HG02981 (cell line): ENCODE data around the gene IL17F.

Experiments
- ATAC-seq: cut with Tn5 transposase; IDR thresholded peaks from one replicate; pipeline ENCODE4 v1.9.1; 2021; ENCODE audit warnings: mild to moderate bottlenecking, moderate library complexity; ENCODE audit not compliant: unreplicated experiment

Gene IL17F

GRCh38 chr6:52244400-52244799, at the start of gene IL17F:
Gene IL17F, minus strand, starts transcription at chr6:52244500. Its CDS starts 71 bp downstream, at chr6:52244429.
- ATAC-seq, result no peak

GRCh38 chr6:52293067-52293466, 48.8 kb upstream of the IL17F start:
- no peak for ATAC-seq

- ATAC-seq, result no peak
These were observed 44.5 kb upstream of the IL17F start for GRCh38 chr6:52288841-52289240.

GRCh38 chr6:52288216-52288615, 43.9 kb upstream of the IL17F start:
- no peak for ATAC-seq

GRCh38 chr6:52286798-52287432, 42.6 kb upstream of the IL17F start:
- ATAC-seq, result no peak

- ATAC-seq, result no peak
These were observed 41.1 kb upstream of the IL17F start for GRCh38 chr6:52285177-52286068.

GRCh38 chr6:52284460-52285176, 40.3 kb upstream of the IL17F start, which contains the start of gene MCM3:
Gene MCM3, minus strand, starts transcription at chr6:52284742. Its CDS starts 68 bp downstream, at chr6:52284674.
- peak; percentile 96 for ATAC-seq

- ATAC-seq, result peak; percentile 6
These were observed 39.8 kb upstream of the IL17F start for GRCh38 chr6:52284131-52284459.

- no peak for ATAC-seq
These were observed 38.8 kb upstream of the IL17F start for GRCh38 chr6:52283111-52283510.

GRCh38 chr6:52276130-52276529, 31.8 kb upstream of the IL17F start:
- no peak for ATAC-seq

GRCh38 chr6:52271852-52272460, 27.7 kb upstream of the IL17F start:
- ATAC-seq, result no peak

GRCh38 chr6:52263709-52264540, 19.6 kb upstream of the IL17F start:
- peak; percentile 75 for ATAC-seq

GRCh38 chr6:52262620-52263344, 18.5 kb upstream of the IL17F start:
- no peak for ATAC-seq

GRCh38 chr6:52261229-52261628, 16.9 kb upstream of the IL17F start:
- no peak for ATAC-seq

GRCh38 chr6:52260634-52261033, 16.3 kb upstream of the IL17F start:
- no peak for ATAC-seq

GRCh38 chr6:52255434-52255833, 11.1 kb upstream of the IL17F start:
- ATAC-seq, result no peak

- ATAC-seq, result no peak
These were observed 10.6 kb upstream of the IL17F start for GRCh38 chr6:52254731-52255378.

GRCh38 chr6:52253494-52253893, 9.2 kb upstream of the IL17F start:
- ATAC-seq, result no peak

GRCh38 chr6:52251113-52251512, 6.8 kb upstream of the IL17F start:
- ATAC-seq, result no peak
